Measurements from ENCODE around the gene NPB. TPM values are rescaled to one million over a fixed set of nuclear protein-coding genes. Genes with fewer than 3 reads are reported as not detected.

The NPB gene
- total RNA-seq, 1 donor from 2014 or later: 0.51 TPM

DNA sequence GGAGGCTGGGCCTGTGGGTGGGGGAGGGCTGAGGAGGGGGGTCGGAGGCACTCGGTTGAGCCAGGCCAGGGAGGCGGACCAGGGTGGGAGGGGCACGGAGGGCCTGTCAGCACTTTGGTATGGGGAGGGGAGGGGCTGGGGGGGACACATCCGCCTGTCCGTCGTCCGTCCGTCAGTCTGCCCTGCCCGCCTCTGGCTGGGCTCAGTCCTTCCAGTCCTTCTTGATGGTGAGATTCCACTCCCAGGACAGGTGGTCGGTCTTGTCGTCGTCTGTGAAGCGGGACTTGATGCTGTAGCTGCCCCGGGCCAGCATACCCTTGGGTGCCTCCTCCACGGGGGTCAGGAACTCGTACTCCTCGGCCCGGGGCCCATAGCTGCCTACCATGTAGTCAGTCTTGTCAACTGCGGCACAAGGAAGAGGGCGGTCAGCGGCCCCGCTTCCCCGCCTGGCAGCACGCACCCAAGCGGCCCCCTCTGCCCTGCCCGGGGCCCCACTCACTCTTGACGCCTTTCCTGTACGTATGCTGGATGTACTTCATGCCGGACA is 33.3 kb upstream of the NPB start:
- DNase-seq (ENCODE audit: low spot score): no peak
- intact Hi-C loops (cut with DNase I): no loop called here

GRCh38 chr17:81869221-81870130 is 32.6 kb upstream of the NPB start:
- no peak for DNase-seq (ENCODE audit: low spot score)
- intact Hi-C loops (cut with DNase I): loop anchor here (5.0 kb wide), 2 partner anchors 37 to 58 kb away; partner anchors contain the start of genes MAFG and MCRIP1

- no peak for DNase-seq (ENCODE audit: low spot score)
- intact Hi-C loops (cut with DNase I): loop anchor here (5.0 kb wide), 2 partner anchors 38 to 57 kb away; partner anchors contain the start of genes MAFG and MCRIP1
Observed at GRCh38 chr17:81870131-81870980, 31.7 kb upstream of the NPB start.

DNA sequence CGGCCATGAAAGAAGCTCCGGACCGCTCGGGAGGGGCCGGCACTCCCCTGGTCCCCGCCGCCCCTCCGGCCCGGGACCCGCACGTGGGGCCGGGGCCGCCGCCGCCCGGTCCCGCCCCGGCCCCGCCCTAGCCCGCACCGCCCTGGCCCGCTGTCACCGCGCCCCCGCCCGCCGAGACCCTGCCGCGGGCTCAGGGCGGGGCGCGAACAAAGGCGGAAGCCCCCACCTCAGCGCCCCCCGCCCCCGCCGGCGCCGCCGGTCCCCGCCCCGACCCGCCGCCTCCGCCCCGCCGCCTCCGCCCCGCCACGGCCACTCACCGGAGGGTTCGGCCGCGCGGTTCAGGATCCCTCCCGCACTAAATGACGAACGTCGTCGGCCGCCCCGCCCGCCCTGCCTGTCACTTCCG is 31.1 kb upstream of the NPB start, which contains the start of gene ARHGDIA:
ARHGDIA (minus strand) TSS at position 357 of the 406 bp plus-strand sequence. CDS start 1,407 bp downstream, outside the sequence.
- DNase-seq (ENCODE audit: low spot score): no peak
- intact Hi-C loops (cut with DNase I): loop anchor here (5.0 kb wide), 2 partner anchors 39 to 56 kb away; partner anchors contain the start of genes MAFG and MCRIP1

- intact Hi-C loops (cut with DNase I): loop anchor here (5.0 kb wide), 2 partner anchors 39 to 56 kb away; partner anchors contain the start of genes MAFG and MCRIP1
- DNase-seq (ENCODE audit: low spot score): peak; percentile 97
Observed at GRCh38 chr17:81871387-81872230, 30.4 kb upstream of the NPB start.

- DNase-seq (ENCODE audit: low spot score): no peak
- intact Hi-C loops (cut with DNase I): no loop called here
Observed at GRCh38 chr17:81877569-81877968, 24.5 kb upstream of the NPB start.

DNA sequence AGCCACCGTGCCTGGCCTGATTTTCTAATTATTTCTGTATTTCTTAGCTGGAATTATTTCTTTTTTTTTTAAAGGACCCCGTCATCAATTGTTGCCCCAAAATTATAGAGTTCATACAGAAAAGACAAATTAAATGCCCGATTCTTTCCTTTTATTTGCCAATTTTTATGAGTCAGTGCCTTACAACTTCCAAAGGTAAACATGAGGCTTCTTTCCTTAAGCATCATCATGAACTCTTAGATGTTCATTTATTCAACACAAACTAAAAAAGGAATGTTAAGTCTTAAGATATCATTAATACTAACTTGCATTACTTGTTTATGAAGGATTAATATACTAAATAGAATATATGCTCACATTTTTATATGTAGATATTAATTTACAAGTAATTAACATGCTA is 23.7 kb upstream of the NPB start:
- DNase-seq (ENCODE audit: low spot score): no peak
- intact Hi-C loops (cut with DNase I): no loop called here

DNA sequence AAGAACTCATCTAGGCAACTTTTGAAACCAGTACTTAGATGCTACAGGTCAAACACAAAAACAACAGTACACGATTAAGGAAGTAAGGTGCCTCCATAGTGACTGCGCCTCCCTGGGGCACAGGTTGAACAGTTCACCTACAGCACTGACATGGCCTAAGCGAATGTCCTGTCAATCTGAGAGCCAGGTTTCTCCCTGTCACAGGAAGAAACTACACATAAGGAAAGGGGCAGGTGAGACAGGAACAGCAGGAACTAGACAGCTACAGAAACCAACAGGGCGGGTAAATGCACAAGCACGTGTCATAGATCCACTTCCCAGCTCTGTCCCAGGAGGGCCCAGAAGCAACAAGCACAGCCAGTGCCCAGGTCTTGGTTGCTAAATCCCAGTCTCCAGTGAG is 22.9 kb upstream of the NPB start:
- DNase-seq (ENCODE audit: low spot score): no peak
- intact Hi-C loops (cut with DNase I): no loop called here

DNA sequence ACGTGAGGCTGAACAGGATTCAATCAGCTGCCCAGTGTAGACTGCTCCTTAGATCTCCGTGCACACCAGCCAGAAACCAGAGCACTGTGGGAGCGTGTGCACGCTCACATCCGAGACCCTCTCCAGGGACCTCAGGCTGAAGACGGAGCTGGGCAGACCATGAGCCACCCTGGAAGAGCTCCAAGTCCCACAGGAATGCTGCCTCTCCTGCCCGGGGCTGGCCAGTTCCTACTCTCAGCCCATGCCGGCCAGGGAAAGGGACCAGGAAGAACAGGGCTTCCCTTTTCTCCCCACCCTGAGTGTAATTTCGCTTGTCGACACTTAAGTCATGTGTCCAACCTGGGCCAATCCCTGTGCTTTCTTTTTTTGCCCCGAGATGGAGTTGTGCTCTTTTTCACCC is 17.5 kb upstream of the NPB start:
- intact Hi-C loops (cut with DNase I): no loop called here
- DNase-seq (ENCODE audit: low spot score): no peak

GRCh38 chr17:81884968-81885367 is 17.1 kb upstream of the NPB start:
- no peak for DNase-seq (ENCODE audit: low spot score)
- intact Hi-C loops (cut with DNase I): no loop called here

- no peak for DNase-seq (ENCODE audit: low spot score)
- intact Hi-C loops (cut with DNase I): no loop called here
Observed at GRCh38 chr17:81885454-81885853, 16.6 kb upstream of the NPB start.

- intact Hi-C loops (cut with DNase I): no loop called here
- DNase-seq (ENCODE audit: low spot score): no peak
Observed at GRCh38 chr17:81885869-81886548, 16.0 kb upstream of the NPB start.

DNA sequence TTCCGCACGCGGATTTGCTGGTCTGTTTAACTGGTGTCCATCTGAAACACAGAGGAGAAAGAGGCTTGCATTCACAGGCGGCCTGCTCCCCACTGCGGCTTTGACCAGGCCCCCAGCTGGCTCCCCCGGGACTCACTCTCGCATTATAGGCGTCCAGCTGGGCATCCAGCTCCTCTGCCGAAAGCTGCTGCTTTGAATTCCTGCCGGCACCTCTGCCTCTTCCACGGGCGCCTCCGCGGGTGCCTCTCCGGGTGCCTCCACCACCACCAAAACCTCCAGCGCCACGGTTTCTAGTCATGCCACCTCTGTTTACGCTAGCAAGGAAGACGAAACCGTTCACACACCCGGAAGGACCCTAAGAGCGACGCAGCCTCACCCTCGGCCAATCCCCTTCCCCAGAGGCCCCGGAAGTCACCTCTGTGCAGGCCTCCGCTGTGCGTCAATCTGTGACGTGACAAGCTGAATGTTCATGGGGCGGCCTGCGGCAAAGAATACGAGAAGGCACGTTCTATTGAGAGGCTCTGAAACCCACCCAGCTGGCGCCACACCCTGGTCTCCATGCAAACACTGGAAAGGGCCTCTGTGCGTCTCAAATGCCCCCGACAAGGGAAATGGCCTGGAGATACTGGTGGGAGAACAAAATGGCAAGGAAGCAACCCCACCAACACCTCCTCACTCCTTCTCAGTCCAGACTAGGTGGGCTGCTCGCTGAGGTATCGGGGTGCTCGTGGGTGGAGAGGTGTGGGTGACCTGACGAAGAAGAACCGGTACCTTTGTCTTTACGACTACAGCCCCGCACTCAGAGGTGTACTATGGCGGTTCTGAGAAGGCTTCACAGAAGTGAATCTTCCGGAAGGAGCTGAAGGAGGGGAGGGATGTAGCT is 13.7 kb upstream of the NPB start:
- intact Hi-C loops (cut with DNase I): no loop called here
- no peak for DNase-seq (ENCODE audit: low spot score)

GRCh38 chr17:81888988-81889595 is 12.9 kb upstream of the NPB start:
- no peak for DNase-seq (ENCODE audit: low spot score)
- intact Hi-C loops (cut with DNase I): no loop called here

GRCh38 chr17:81889602-81890001 is 12.4 kb upstream of the NPB start:
- intact Hi-C loops (cut with DNase I): no loop called here
- DNase-seq (ENCODE audit: low spot score): no peak

DNA sequence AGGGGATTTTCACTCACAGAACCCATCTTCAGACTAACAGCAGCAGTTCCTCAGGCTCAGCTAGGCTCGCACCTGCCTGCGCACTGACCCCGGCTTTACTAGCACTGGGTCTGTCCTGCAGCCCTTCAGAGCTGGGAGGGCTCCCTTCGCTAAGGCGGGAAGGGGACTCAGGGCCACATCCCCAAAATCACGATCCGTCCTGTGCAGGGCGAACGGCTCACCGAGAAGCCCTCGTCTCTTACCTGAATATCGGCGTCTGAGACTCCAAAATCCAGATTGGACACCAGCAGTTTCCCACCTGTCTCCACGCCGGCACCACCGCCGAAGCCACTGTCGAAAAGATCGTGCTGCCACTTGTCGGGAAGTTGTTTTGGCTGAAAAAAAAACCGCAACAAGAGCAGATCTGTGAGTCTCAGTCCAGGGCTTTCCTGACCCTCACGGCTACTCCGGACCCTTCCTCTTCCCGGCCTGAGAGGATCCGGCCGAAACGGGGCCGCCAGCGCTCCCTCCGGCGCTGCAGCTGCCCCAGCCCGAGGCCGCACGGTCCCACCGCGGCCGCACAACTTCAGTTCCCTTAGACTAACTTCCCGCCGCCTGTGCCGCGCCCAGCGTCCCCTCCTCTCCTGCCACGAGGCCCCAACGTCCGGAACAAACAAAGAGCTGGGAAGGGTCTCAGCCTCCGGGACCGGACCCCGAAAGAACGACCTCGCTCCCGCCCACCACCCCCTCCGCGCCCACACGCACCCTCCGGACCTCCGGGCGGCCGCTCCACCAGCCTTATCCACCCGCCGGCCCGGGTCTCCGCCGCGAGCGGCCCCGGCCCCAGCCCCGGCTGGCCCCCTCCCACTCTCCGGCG is 11.4 kb upstream of the NPB start:
- intact Hi-C loops (cut with DNase I): no loop called here
- no peak for DNase-seq (ENCODE audit: low spot score)

- DNase-seq (ENCODE audit: low spot score): no peak
- intact Hi-C loops (cut with DNase I): no loop called here
Observed at GRCh38 chr17:81891303-81891552, 10.8 kb upstream of the NPB start.

Data from cardiac septum (tissue), 1 donor.